22Rv1 (cell line): ENCODE data around the gene ARMC10.

Experiments
- CTCF ChIP-seq: fragments of 450-650 bp; IDR thresholded peaks from 2 replicates; pipeline ENCODE4 v1.5.1; 2017; ENCODE audit warnings: mild to moderate bottlenecking
- ZFX ChIP-seq: fragments of 450-650 bp; IDR thresholded peaks from 2 replicates; pipeline ENCODE4 v1.6.1; 2017; ENCODE audit warnings: antibody characterized with exemption, borderline replicate concordance

- TF ChIP-seq CTCF, result no peak
- no peak for TF ChIP-seq ZFX
Measured at GRCh38 chr7:103037476-103037822, 37.5 kb upstream of the ARMC10 start.
